ENCODE results near the gene ZNF616. TPM values are rescaled to one million over a fixed set of nuclear protein-coding genes. Genes with fewer than 3 reads are reported as not detected.

The ZNF616 gene
- total RNA-seq, 1 experiment from 2014 or later: 34.6 TPM

GRCh38 chr19:52187407-52187806 is 47.7 kb upstream of the ZNF616 start:
- DNase-seq (ENCODE audit: low spot score): no peak
- no peaks in the 10 kb centered on the region for H3K27me3 Mint-ChIP-seq (ENCODE audit: low read depth)
- H3K4me3 Mint-ChIP-seq: no peak overlapping the region
- 0 out of 2 replicates have a peak, but pooled peaks cover 7% of the 10 kb centered on the region for H3K36me3 Mint-ChIP-seq
- ChIA-PET CTCF (no interaction called here), POLR2A (no interaction called here)
- ATAC-seq: no peak
- no peaks in the 10 kb centered on the region for H3K9me3 Mint-ChIP-seq
- H3K27ac Mint-ChIP-seq: no peak overlapping the region
- no peak for TF ChIP-seq SMAD4 (CRISPR knock-in tag; IDR thresholded peaks at IDR 0.05)
- TF ChIP-seq RELA (CRISPR knock-in tag; IDR thresholded peaks at IDR 0.05; ENCODE audit: borderline replicate concordance): no peak
- TF ChIP-seq PRDM15 (CRISPR knock-in tag; IDR thresholded peaks at IDR 0.05): no peak
- TF ChIP-seq ETV6 (CRISPR knock-in tag; IDR thresholded peaks at IDR 0.05): no peak
- TF ChIP-seq PRRX2 (CRISPR knock-in tag; IDR thresholded peaks at IDR 0.05): no peak
- TF ChIP-seq ZNF281 (CRISPR knock-in tag; IDR thresholded peaks at IDR 0.05): no peak
- TF ChIP-seq SP1 (CRISPR knock-in tag; conservative IDR thresholded peaks at IDR 0.05): no peak
- peaks cover 20% of the 10 kb centered on the region for H3K4me1 Mint-ChIP-seq

- Mint-ChIP-seq H3K9me3 (peaks cover 13% of the 10 kb centered on the region), H3K27me3 (ENCODE audit: low read depth) (no peaks in the 10 kb centered on the region), H3K4me3 (no peak overlapping the region), H3K27ac (no peak overlapping the region), H3K4me1 (peaks cover 20% of the 10 kb centered on the region), H3K36me3 (no peaks in the 10 kb centered on the region)
- DNase-seq (ENCODE audit: low spot score) (no peak), ATAC-seq (no peak)
- TF ChIP-seq JUN (CRISPR knock-in tag; IDR thresholded peaks at IDR 0.05): no peak
- no peak for TF ChIP-seq MYBL2 (CRISPR knock-in tag; IDR thresholded peaks at IDR 0.05)
- TF ChIP-seq ZBTB21 (CRISPR knock-in tag; IDR thresholded peaks at IDR 0.05; ENCODE audit: borderline replicate concordance): no peak
- CTCF ChIA-PET: no interaction called here
- POLR2A ChIA-PET: no interaction called here
Measured at GRCh38 chr19:52176574-52176973, 36.8 kb upstream of the ZNF616 start.

GRCh38 chr19:52172347-52172746 is 32.6 kb upstream of the ZNF616 start:
- peak overlapping the region; percentile 94; the same call in 1 of the 2 replicates for H3K27ac Mint-ChIP-seq
- no peak for ATAC-seq
- H3K27me3 Mint-ChIP-seq (ENCODE audit: low read depth): peaks cover 12% of the 10 kb centered on the region
- POLR2A ChIA-PET: interaction anchor here (1.0 kb wide), 1 partner anchor 17 kb away, joined by 3 read pairs; the partner anchor contains the start of gene PPP2R1A
- H3K4me1 Mint-ChIP-seq: peaks cover 24% of the 10 kb centered on the region
- TF ChIP-seq ZNF121 (CRISPR knock-in tag; IDR thresholded peaks at IDR 0.05): peak; percentile 65; the same call in 1 of the 2 replicates
- TF ChIP-seq ATF6 (CRISPR knock-in tag; IDR thresholded peaks at IDR 0.05): no peak
- peaks cover 15% of the 10 kb centered on the region for H3K36me3 Mint-ChIP-seq
- peak overlapping the region; percentile 89 for H3K4me3 Mint-ChIP-seq
- no peak for DNase-seq (ENCODE audit: low spot score)
- CTCF ChIA-PET: no interaction called here
- H3K9me3 Mint-ChIP-seq: peaks cover 17% of the 10 kb centered on the region

Data from WTC11 (cell line).